ENCODE data around the gene PHACTR1.

- TF ChIP-seq, protein P1, sequence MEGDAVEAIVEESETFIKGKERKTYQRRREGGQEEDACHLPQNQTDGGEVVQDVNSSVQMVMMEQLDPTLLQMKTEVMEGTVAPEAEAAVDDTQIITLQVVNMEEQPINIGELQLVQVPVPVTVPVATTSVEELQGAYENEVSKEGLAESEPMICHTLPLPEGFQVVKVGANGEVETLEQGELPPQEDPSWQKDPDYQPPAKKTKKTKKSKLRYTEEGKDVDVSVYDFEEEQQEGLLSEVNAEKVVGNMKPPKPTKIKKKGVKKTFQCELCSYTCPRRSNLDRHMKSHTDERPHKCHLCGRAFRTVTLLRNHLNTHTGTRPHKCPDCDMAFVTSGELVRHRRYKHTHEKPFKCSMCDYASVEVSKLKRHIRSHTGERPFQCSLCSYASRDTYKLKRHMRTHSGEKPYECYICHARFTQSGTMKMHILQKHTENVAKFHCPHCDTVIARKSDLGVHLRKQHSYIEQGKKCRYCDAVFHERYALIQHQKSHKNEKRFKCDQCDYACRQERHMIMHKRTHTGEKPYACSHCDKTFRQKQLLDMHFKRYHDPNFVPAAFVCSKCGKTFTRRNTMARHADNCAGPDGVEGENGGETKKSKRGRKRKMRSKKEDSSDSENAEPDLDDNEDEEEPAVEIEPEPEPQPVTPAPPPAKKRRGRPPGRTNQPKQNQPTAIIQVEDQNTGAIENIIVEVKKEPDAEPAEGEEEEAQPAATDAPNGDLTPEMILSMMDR (IDR thresholded peaks at IDR 0.05) = no peak
- TF ChIP-seq POLR2A (IDR thresholded peaks at IDR 0.05) = no peak
Observed at GRCh38 chr6:13030396-13030795, 313.8 kb downstream of the PHACTR1 start.
